Spleen (tissue), 7 donors: ENCODE data around the gene PTPRN2.

ENCODE experiments used
- POLR2A ChIP-seq, 3 donors: fragments of 450-650 bp; IDR thresholded peaks; one replicate each; pipeline ENCODE4 v1.5.1; 2017; ENCODE audit warnings: antibody characterized with exemption in 3 of 3, mild to moderate bottlenecking in 1 of 3
- TF ChIP-seq, protein P1 (sequence below), 11 experiments: fragments of 200-600 bp in 7 of 11; fragments of 450-650 bp in 4 of 11; sonication (generic) in 4 of 11; IDR thresholded peaks in 8 of 11; conservative IDR thresholded peaks in 3 of 11; 1 replicate in 7 of 11; 2 replicates in 4 of 11; pipeline versions ENCODE4 v1.4.0 to v1.8.0; 2016 to 2021; ENCODE audit warnings: antibody characterized with exemption in 11 of 11, inconsistent platforms in 4 of 11, mild to moderate bottlenecking in 1 of 11
- donor health status: DM: no; HTN: no; CAD: no; lungs with moderate emphysema.
- donor health status: DM: no; HTN: no; CAD: no.
- donor health status: DM: no; HTN: no; CAD: no.

DNA sequence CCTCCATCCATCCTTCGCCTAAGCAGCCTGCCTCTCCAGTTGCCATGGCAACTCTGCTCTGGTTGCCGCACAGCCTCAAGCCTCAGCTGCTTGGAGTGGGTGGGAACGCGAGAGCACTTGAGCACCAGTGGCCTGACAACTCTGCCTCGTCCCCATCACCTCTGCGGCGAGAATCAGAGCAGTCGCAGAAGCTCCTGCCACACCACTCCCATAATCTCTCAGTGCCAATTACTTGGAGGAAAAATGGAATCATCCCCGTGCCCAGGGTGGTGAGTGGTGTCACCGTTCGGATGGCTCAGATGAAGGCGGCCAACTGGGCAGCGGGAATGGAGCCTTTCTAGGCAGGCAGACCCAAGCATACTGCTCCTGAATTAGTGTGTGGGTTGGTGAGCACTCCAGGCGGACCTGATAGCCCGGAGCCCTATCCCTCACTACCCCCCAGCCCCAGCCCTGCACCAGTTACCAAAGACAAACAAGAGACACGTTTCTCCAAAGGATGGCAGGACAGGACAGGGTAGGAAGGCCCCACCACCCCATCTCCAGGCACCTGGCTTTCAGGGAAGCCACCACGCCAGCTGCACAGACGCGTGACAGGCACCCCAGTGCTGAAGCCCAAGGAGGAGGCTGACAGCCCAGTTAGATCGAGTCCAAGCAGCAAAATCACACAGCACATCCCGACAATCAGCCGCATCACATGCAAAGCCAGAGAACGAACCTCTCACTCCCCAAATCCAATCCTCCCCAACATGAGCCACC lies 335.4 kb downstream of the PTPRN2 start:
- TF ChIP-seq, protein P1, sequence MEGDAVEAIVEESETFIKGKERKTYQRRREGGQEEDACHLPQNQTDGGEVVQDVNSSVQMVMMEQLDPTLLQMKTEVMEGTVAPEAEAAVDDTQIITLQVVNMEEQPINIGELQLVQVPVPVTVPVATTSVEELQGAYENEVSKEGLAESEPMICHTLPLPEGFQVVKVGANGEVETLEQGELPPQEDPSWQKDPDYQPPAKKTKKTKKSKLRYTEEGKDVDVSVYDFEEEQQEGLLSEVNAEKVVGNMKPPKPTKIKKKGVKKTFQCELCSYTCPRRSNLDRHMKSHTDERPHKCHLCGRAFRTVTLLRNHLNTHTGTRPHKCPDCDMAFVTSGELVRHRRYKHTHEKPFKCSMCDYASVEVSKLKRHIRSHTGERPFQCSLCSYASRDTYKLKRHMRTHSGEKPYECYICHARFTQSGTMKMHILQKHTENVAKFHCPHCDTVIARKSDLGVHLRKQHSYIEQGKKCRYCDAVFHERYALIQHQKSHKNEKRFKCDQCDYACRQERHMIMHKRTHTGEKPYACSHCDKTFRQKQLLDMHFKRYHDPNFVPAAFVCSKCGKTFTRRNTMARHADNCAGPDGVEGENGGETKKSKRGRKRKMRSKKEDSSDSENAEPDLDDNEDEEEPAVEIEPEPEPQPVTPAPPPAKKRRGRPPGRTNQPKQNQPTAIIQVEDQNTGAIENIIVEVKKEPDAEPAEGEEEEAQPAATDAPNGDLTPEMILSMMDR (IDR thresholded peaks at IDR 0.05 in 8 of 11, conservative IDR thresholded peaks at IDR 0.05 in 3 of 11), result no peak
- TF ChIP-seq POLR2A (IDR thresholded peaks at IDR 0.05), result no peak
